Activated CD4-positive, alpha-beta T cell treated with anti-CD3 and anti-CD28 coated beads for 1 hour (primary cell): ENCODE results near the gene GRIP2.

Experiments used
- DNase-seq: peaks from one replicate; pipeline ENCODE4 v3.0.0-alpha.2; 2020

The GRIP2 gene

GRCh38 chr3:14539742-14540491 lies at the start of gene GRIP2:
TSS of gene GRIP2 (minus strand) at chr3:14540342. CDS start at chr3:14540308, 34 bp downstream.
- DNase-seq, result no peak

GRCh38 chr3:14588425-14589112 lies 48.4 kb upstream of the GRIP2 start:
- DNase-seq, result no peak

- DNase-seq, result no peak
These were observed 47.7 kb upstream of the GRIP2 start for GRCh38 chr3:14587740-14588360.

- DNase-seq, result no peak
These were observed 46.5 kb upstream of the GRIP2 start for GRCh38 chr3:14586611-14587010.

- DNase-seq, result no peak
These were observed 43.5 kb upstream of the GRIP2 start for GRCh38 chr3:14583548-14584091.

- DNase-seq, result no peak
These were observed 41.9 kb upstream of the GRIP2 start for GRCh38 chr3:14582045-14582410.

GRCh38 chr3:14581334-14582044 lies 41.3 kb upstream of the GRIP2 start:
- DNase-seq, result no peak

- DNase-seq, result no peak
These were observed 37.8 kb upstream of the GRIP2 start for GRCh38 chr3:14577897-14578296.

- DNase-seq, result no peak
These were observed 36.0 kb upstream of the GRIP2 start for GRCh38 chr3:14576163-14576562.

GRCh38 chr3:14574183-14574582 lies 34.0 kb upstream of the GRIP2 start:
- DNase-seq, result no peak

- DNase-seq, result no peak
These were observed 33.6 kb upstream of the GRIP2 start for GRCh38 chr3:14573706-14574105.

GRCh38 chr3:14570864-14571263 lies 30.7 kb upstream of the GRIP2 start:
- no peak for DNase-seq

- no peak for DNase-seq
These were observed 29.9 kb upstream of the GRIP2 start for GRCh38 chr3:14570089-14570488.

GRCh38 chr3:14569474-14570000 lies 29.4 kb upstream of the GRIP2 start:
- DNase-seq, result no peak

GRCh38 chr3:14568269-14568668 lies 28.1 kb upstream of the GRIP2 start:
- DNase-seq, result no peak

- DNase-seq, result no peak
These were observed 26.7 kb upstream of the GRIP2 start for GRCh38 chr3:14566812-14567211.

- no peak for DNase-seq
These were observed 25.9 kb upstream of the GRIP2 start for GRCh38 chr3:14565868-14566588.

GRCh38 chr3:14564741-14565140 lies 24.6 kb upstream of the GRIP2 start:
- DNase-seq, result no peak

- DNase-seq, result no peak
These were observed 23.9 kb upstream of the GRIP2 start for GRCh38 chr3:14563946-14564539.

GRCh38 chr3:14562121-14562890 lies 22.2 kb upstream of the GRIP2 start:
- no peak for DNase-seq
